Gastrocnemius medialis (tissue), 4 donors: ENCODE data around the gene NUP50.

ENCODE experiments used
- POLR2A ChIP-seq, 2 donors: fragments of 450-650 bp; IDR thresholded peaks; one replicate each; pipeline ENCODE4 v1.6.1; 2017; ENCODE audit warnings: antibody characterized with exemption in 2 of 2, mild to moderate bottlenecking in 2 of 2, moderate library complexity in 2 of 2
- TF ChIP-seq, protein P1 (sequence below), 5 experiments: fragments of 450-650 bp in 3 of 5; fragments of 200-600 bp in 2 of 5; sonication (generic) in 2 of 5; IDR thresholded peaks in 4 of 5; conservative IDR thresholded peaks in 1 of 5; 1 replicate in 4 of 5; 2 replicates in 1 of 5; pipeline ENCODE4 v1.5.1; 2016 to 2019; ENCODE audit warnings: antibody characterized with exemption in 5 of 5, mild to moderate bottlenecking in 3 of 5, moderate library complexity in 3 of 5

DNA sequence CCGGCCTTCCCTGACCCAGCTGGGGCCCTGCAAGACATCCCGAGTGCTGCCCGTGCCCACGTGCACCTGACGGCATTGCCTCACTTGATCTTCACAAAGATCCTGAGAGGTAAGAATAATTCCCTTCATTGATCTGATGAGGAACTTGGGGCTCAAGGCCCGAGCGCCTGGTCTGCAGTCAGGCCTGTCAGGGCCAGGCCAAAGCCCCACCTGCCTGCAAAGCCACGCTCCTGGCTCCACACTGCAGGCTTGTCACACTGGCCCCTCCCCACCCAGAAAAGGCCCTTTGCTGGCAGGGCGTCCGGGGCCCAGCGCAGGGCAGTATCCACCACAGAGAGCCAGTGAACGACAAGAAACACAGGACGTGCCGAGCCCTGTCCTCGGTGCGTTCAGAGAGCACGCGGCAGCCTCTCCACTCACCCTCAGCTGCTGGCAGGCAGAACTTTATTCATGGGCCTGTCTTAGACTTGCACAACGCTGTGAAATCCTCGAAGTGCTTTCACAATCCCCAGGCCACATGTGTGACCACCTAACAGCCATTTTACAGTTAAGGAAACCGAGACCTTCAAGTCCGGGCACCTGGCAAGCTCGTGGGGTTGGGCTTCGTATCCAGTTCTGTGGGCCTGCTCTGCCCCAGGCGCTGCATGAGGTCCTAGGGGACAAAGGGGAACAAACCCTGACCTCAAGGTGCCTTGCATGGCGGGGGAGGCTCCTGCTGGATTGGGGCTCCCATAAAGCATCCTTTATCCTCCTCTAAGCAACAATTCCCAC, 62.2 kb downstream of the NUP50 start:
- TF ChIP-seq, protein P1, sequence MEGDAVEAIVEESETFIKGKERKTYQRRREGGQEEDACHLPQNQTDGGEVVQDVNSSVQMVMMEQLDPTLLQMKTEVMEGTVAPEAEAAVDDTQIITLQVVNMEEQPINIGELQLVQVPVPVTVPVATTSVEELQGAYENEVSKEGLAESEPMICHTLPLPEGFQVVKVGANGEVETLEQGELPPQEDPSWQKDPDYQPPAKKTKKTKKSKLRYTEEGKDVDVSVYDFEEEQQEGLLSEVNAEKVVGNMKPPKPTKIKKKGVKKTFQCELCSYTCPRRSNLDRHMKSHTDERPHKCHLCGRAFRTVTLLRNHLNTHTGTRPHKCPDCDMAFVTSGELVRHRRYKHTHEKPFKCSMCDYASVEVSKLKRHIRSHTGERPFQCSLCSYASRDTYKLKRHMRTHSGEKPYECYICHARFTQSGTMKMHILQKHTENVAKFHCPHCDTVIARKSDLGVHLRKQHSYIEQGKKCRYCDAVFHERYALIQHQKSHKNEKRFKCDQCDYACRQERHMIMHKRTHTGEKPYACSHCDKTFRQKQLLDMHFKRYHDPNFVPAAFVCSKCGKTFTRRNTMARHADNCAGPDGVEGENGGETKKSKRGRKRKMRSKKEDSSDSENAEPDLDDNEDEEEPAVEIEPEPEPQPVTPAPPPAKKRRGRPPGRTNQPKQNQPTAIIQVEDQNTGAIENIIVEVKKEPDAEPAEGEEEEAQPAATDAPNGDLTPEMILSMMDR (IDR thresholded peaks at IDR 0.05 in 4 of 5, conservative IDR thresholded peaks at IDR 0.05 in 1 of 5) = no peak
- no peak for TF ChIP-seq POLR2A (IDR thresholded peaks at IDR 0.05)
